Measurements from ENCODE around the gene RPA1.
"Not testable (repeated sequence)": the region's sequence is repeated elsewhere in the genome, so short reads cannot be mapped to it uniquely, and the experiment has no call there.

Gene RPA1

GRCh38 chr17:1800240-1800639, 29.6 kb upstream of the RPA1 start:
- no peak for DNase-seq (ENCODE audit: low read depth)
- in situ Hi-C loops (cut with HindIII; ENCODE audit: low sequenced_read_pairs): no loop called here
- no peak for TF ChIP-seq CTCF (IDR thresholded peaks at IDR 0.05; ENCODE audit: low read depth, low read length, missing control alignments)
- no peak overlapping the region for H3K4me3 ChIP-seq (ENCODE audit: low read depth, low read length)

GRCh38 chr17:1800712-1801111, 29.1 kb upstream of the RPA1 start:
- in situ Hi-C loops (cut with HindIII; ENCODE audit: low sequenced_read_pairs): no loop called here
- TF ChIP-seq CTCF (IDR thresholded peaks at IDR 0.05; ENCODE audit: low read depth, low read length, missing control alignments): no peak
- no peak for DNase-seq (ENCODE audit: low read depth)

GRCh38 chr17:1802429-1802828, 27.4 kb upstream of the RPA1 start:
- no peak for TF ChIP-seq CTCF (IDR thresholded peaks at IDR 0.05; ENCODE audit: low read depth, low read length, missing control alignments)
- no peak for DNase-seq (ENCODE audit: low read depth)
- H3K4me3 ChIP-seq (ENCODE audit: low read depth, low read length): no peak overlapping the region
- in situ Hi-C loops (cut with HindIII; ENCODE audit: low sequenced_read_pairs): no loop called here

More at GRCh38 chr17:1800712-1801111, 29.1 kb upstream of the RPA1 start:
- H3K4me3 ChIP-seq (ENCODE audit: low read depth, low read length): no peak overlapping the region

- no peak for TF ChIP-seq CTCF (IDR thresholded peaks at IDR 0.05; ENCODE audit: low read depth, low read length, missing control alignments)
- no peak for DNase-seq (ENCODE audit: low read depth)
- no peak overlapping the region for H3K4me3 ChIP-seq (ENCODE audit: low read depth, low read length)
- in situ Hi-C loops (cut with HindIII; ENCODE audit: low sequenced_read_pairs): no loop called here
Measured at GRCh38 chr17:1803280-1803679, 26.5 kb upstream of the RPA1 start.

GRCh38 chr17:1807890-1808289, 21.9 kb upstream of the RPA1 start:
- no peak for DNase-seq (ENCODE audit: low read depth)
- H3K4me3 ChIP-seq (ENCODE audit: low read depth, low read length): no peak overlapping the region
- TF ChIP-seq CTCF (IDR thresholded peaks at IDR 0.05; ENCODE audit: low read depth, low read length, missing control alignments): no peak
- in situ Hi-C loops (cut with HindIII; ENCODE audit: low sequenced_read_pairs): no loop called here

GRCh38 chr17:1808644-1809043, 21.2 kb upstream of the RPA1 start:
- DNase-seq (ENCODE audit: low read depth): no peak
- no peak for TF ChIP-seq CTCF (IDR thresholded peaks at IDR 0.05; ENCODE audit: low read depth, low read length, missing control alignments)
- in situ Hi-C loops (cut with HindIII; ENCODE audit: low sequenced_read_pairs): no loop called here
- H3K4me3 ChIP-seq (ENCODE audit: low read depth, low read length): no peak overlapping the region

- in situ Hi-C loops (cut with HindIII; ENCODE audit: low sequenced_read_pairs); H3K4me3 ChIP-seq (ENCODE audit: low read depth, low read length); DNase-seq (ENCODE audit: low read depth): not testable (repeated sequence)
Measured at GRCh38 chr17:1809815-1810214, 20.0 kb upstream of the RPA1 start.
